HepG2 (cell line): ENCODE measurements around the gene ZNF524. TPM values are rescaled to one million over a fixed set of nuclear protein-coding genes. Genes with fewer than 3 reads are reported as not detected.

ENCODE experiments used
- GABPA ChIP-seq, 2 experiments: IDR thresholded peaks; 2 replicates each; pipeline ENCODE4 v1.6.1; 2011 to 2016; ENCODE audit warnings: low read depth in 2 of 2, low read length in 1 of 2, missing biosample characterization in 1 of 2, missing genetic modification characterization in 1 of 2
- GABPB1 ChIP-seq: IDR thresholded peaks from 2 replicates; pipeline ENCODE4 v1.6.1; 2016; ENCODE audit warnings: mild to moderate bottlenecking, missing genetic modification reagents, moderate library complexity, missing compliant biosample characterization
- GZF1 ChIP-seq: sonication (generic); formaldehyde crosslinking; IDR thresholded peaks from 2 replicates; pipeline ENCODE4 v1.5.1; 2020; ENCODE audit warnings: mild to moderate bottlenecking, missing genetic modification reagents
- HNRNPUL1 ChIP-seq: fragments of 200-400 bp; formaldehyde crosslinking; IDR thresholded peaks from 2 replicates; pipeline ENCODE4 v1.6.1; 2017; ENCODE audit warnings: low read depth, mild to moderate bottlenecking, low read length, moderate library complexity
- NCOA2 ChIP-seq: sonication (generic); formaldehyde crosslinking; IDR thresholded peaks from 2 replicates; pipeline ENCODE4 v1.8.0; 2022; ENCODE audit warnings: inconsistent platforms
- NR2F2 ChIP-seq: IDR thresholded peaks from 2 replicates; pipeline ENCODE4 v1.6.1; 2012; ENCODE audit warnings: low read depth, inconsistent platforms, borderline replicate concordance
- RCOR2 ChIP-seq: IDR thresholded peaks from 2 replicates; pipeline ENCODE4 v1.6.1; 2016; ENCODE audit warnings: missing biosample characterization, missing genetic modification reagents
- SIN3B ChIP-seq: fragments of 150-350 bp; IDR thresholded peaks from 2 replicates; pipeline ENCODE4 v1.6.1; 2014; ENCODE audit warnings: low read length
- TEAD3 ChIP-seq: optimal IDR thresholded peaks from 2 replicates; pipeline ENCODE3; 2016; ENCODE audit warnings: borderline replicate concordance
- ZFP36L2 ChIP-seq: sonication (generic); formaldehyde crosslinking; IDR thresholded peaks from 2 replicates; pipeline ENCODE4 v1.4.0; 2020; ENCODE audit warnings: missing genetic modification reagents
- ZNF292 ChIP-seq: sonication (generic); formaldehyde crosslinking; IDR thresholded peaks from 2 replicates; pipeline ENCODE4 v1.8.1; 2022; ENCODE audit warnings: mild to moderate bottlenecking, low read depth, missing genetic modification reagents, borderline replicate concordance
- ZNF317 ChIP-seq: sonication (generic); formaldehyde crosslinking; IDR thresholded peaks from 2 replicates; pipeline ENCODE4 v1.5.0; 2020; ENCODE audit warnings: mild to moderate bottlenecking, missing genetic modification reagents
- ZNF615 ChIP-seq: sonication (generic); formaldehyde crosslinking; IDR thresholded peaks from 2 replicates; pipeline ENCODE4 v1.5.0; 2020; ENCODE audit warnings: mild to moderate bottlenecking, missing genetic modification reagents, borderline replicate concordance
- ZNF749 ChIP-seq: sonication (generic); formaldehyde crosslinking; IDR thresholded peaks from 2 replicates; pipeline ENCODE4 v1.8.0; 2022; ENCODE audit warnings: mild to moderate bottlenecking, missing genetic modification reagents, moderate library complexity, borderline replicate concordance
- ZNF788 ChIP-seq: sonication (generic); formaldehyde crosslinking; IDR thresholded peaks from 2 replicates; pipeline ENCODE4 v1.5.0; 2020; ENCODE audit warnings: mild to moderate bottlenecking, missing genetic modification reagents, borderline replicate concordance
- polyA plus RNA-seq, 8 experiments: library from polyadenylated mRNA; depleted of rRNA in 3 of 8; stranded (reverse) in 7 of 8; unstranded in 1 of 8; fragments of >200 nt; fragmentation: Illumina TruSeq in 4 of 8; extraction: Trizol in 4 of 8; gene quantifications; 2 replicates each; pipeline versions ENCODE4 v1.2.1 to v1.2.3, GENCODE V29; 2011 to 2016; ENCODE audit warnings: low read depth in 4 of 8, missing spikeins in 1 of 8, mixed read lengths in 1 of 8; ENCODE audit not compliant: insufficient read depth in 1 of 8
- total RNA-seq, 5 experiments: library from RNA; depleted of rRNA; stranded (reverse); fragments of >200 nt; fragmentation: Illumina TruSeq; extraction: Trizol; gene quantifications; 2 replicates each; pipeline ENCODE4 v1.2.3, GENCODE V29; 2016; ENCODE audit warnings: low read depth in 1 of 5
- TF ChIP-seq, protein P1 (sequence below): sonication (generic); formaldehyde crosslinking; conservative IDR thresholded peaks from 2 replicates; pipeline ENCODE4 v1.8.0; 2022; ENCODE audit warnings: mild to moderate bottlenecking, moderate library complexity, missing genetic modification reagents
- TF ChIP-seq, protein P2 (sequence below): sonication (generic); formaldehyde crosslinking; IDR thresholded peaks from 2 replicates; pipeline ENCODE4 v1.5.0; 2020; ENCODE audit warnings: missing genetic modification reagents, mild to moderate bottlenecking, borderline replicate concordance
- TF ChIP-seq, protein P3 (sequence below): sonication (generic); formaldehyde crosslinking; IDR thresholded peaks from 2 replicates; pipeline ENCODE4 v1.5.0; 2020; ENCODE audit warnings: missing genetic modification reagents, mild to moderate bottlenecking, borderline replicate concordance
- TF ChIP-seq, protein P4 (sequence below): sonication (generic); formaldehyde crosslinking; IDR thresholded peaks from 2 replicates; pipeline ENCODE4 v1.8.0; 2022; ENCODE audit warnings: low read depth, missing genetic modification reagents
- TF ChIP-seq, protein P5 (sequence below): sonication (generic); formaldehyde crosslinking; IDR thresholded peaks from 2 replicates; pipeline ENCODE4 v1.4.0; 2020; ENCODE audit warnings: missing genetic modification reagents

ZNF524 gene
- total and polyA plus RNA-seq, 2 of the 13 experiments (the other 11 are each of a cell fraction or from before 2014, with no cell fraction given) = 3.2 to 4.6 TPM

DNA sequence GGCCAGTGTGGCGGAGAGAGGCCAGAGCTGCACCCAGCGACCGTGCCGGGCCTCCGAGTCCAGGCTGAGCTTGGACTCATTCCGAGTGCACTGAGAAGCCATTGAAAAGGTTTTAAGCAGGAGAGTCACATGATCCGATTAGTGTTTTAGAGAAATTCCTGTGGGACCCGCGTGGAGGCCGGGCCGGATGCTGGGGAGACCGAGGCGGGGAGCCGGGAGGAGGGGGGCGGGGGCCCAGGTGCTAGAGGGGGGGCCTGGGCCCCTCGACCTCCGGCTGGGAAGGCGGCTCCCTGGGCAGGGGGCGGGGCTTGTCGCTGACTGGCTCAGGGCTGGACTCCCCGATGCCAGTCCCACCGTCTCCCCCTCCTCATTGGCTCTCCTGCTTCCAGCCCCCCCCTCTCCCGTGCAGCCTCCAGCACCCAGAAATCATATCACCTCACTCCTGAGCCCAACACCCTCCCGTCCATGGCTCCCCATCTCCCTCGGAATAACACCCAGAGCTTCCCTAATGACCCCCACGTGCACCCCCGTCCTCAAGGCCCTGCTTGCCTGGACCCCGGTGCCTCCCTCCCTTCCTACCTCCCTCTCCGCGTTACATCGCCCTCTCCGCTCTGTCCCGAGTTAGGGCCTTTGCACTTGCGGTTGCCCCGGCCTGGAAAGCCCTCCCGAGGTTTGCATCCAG, 14.3 kb upstream of the ZNF524 start (continued):
- TF ChIP-seq, protein P1, sequence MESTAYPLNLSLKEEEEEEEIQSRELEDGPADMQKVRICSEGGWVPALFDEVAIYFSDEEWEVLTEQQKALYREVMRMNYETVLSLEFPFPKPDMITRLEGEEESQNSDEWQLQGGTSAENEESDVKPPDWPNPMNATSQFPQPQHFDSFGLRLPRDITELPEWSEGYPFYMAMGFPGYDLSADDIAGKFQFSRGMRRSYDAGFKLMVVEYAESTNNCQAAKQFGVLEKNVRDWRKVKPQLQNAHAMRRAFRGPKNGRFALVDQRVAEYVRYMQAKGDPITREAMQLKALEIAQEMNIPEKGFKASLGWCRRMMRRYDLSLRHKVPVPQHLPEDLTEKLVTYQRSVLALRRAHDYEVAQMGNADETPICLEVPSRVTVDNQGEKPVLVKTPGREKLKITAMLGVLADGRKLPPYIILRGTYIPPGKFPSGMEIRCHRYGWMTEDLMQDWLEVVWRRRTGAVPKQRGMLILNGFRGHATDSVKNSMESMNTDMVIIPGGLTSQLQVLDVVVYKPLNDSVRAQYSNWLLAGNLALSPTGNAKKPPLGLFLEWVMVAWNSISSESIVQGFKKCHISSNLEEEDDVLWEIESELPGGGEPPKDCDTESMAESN (CRISPR knock-in tag) = no peak
- TF ChIP-seq, protein P2, sequence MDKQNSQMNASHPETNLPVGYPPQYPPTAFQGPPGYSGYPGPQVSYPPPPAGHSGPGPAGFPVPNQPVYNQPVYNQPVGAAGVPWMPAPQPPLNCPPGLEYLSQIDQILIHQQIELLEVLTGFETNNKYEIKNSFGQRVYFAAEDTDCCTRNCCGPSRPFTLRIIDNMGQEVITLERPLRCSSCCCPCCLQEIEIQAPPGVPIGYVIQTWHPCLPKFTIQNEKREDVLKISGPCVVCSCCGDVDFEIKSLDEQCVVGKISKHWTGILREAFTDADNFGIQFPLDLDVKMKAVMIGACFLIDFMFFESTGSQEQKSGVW (CRISPR knock-in tag) = no peak
- TF ChIP-seq NR2F2 = no peak
- no peak for TF ChIP-seq NCOA2 (CRISPR knock-in tag)
- TF ChIP-seq HNRNPUL1 = no peak
- TF ChIP-seq, protein P3, sequence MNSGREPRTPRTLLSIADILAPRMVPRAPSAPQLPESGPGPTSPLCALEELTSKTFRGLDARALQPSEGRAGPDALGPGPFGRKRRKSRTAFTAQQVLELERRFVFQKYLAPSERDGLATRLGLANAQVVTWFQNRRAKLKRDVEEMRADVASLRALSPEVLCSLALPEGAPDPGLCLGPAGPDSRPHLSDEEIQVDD (CRISPR knock-in tag) = no peak
- TF ChIP-seq ZNF749 (CRISPR knock-in tag) = no peak
- TF ChIP-seq, protein P4, sequence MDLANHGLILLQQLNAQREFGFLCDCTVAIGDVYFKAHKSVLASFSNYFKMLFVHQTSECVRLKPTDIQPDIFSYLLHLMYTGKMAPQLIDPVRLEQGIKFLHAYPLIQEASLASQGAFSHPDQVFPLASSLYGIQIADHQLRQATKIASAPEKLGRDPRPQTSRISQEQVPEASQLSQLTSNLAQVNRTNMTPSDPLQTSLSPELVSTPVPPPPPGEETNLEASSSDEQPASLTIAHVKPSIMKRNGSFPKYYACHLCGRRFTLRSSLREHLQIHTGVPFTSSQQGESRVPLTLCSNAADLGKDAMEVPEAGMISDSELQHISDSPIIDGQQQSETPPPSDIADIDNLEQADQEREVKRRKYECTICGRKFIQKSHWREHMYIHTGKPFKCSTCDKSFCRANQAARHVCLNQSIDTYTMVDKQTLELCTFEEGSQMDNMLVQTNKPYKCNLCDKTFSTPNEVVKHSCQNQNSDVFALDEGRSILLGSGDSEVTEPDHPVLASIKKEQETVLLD (CRISPR knock-in tag) = no peak
- no peak for TF ChIP-seq RCOR2
- peak; percentile 34; the same call in 1 of the 2 replicates for TF ChIP-seq ZNF788
- TF ChIP-seq, protein P5, sequence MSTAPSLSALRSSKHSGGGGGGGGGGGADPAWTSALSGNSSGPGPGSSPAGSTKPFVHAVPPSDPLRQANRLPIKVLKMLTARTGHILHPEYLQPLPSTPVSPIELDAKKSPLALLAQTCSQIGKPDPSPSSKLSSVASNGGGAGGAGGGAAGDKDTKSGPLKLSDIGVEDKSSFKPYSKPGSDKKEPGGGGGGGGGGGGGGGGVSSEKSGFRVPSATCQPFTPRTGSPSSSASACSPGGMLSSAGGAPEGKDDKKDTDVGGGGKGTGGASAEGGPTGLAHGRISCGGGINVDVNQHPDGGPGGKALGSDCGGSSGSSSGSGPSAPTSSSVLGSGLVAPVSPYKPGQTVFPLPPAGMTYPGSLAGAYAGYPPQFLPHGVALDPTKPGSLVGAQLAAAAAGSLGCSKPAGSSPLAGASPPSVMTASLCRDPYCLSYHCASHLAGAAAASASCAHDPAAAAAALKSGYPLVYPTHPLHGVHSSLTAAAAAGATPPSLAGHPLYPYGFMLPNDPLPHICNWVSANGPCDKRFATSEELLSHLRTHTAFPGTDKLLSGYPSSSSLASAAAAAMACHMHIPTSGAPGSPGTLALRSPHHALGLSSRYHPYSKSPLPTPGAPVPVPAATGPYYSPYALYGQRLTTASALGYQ = no peak
- no peak for TF ChIP-seq GZF1 (CRISPR knock-in tag)
- TF ChIP-seq SIN3B = no peak
- peak; percentile 92 for TF ChIP-seq GABPB1 (CRISPR knock-in tag)
- TF ChIP-seq ZNF292 (CRISPR knock-in tag) = 0 out of 2 replicates have a peak, but pooled peaks have one; percentile 27
- no peak for TF ChIP-seq ZFP36L2 (CRISPR knock-in tag)
- TF ChIP-seq ZNF317 (CRISPR knock-in tag) = no peak
- TF ChIP-seq ZNF615 (CRISPR knock-in tag) = no peak
- TF ChIP-seq GABPA (IDR thresholded peaks at IDR 0.05; ENCODE audit: low read depth, low read length) = peak; percentile 53
- TF ChIP-seq GABPA (CRISPR knock-in tag; IDR thresholded peaks at IDR 0.05; ENCODE audit: low read depth) = peak; percentile 69
- peak; percentile 29 for TF ChIP-seq TEAD3 (CRISPR knock-in tag)
